Measurements from ENCODE around the gene APEX1.

GRCh38 chr14:20417250-20418186 lies 37.5 kb upstream of the APEX1 start:
- TF ChIP-seq GATA3 (IDR thresholded peaks at IDR 0.05; ENCODE audit: low read depth, low read length) = no peak
- TF ChIP-seq GATA2 (IDR thresholded peaks at IDR 0.05; ENCODE audit: low read depth, low read length) = no peak

All from SH-SY5Y (cell line).